DND-41 (cell line): Measurements from ENCODE around the gene APEH.

Source experiments
- ATAC-seq: fragments of 200-7000 bp; cut with Tn5 transposase; 3 replicates; pipeline ENCODE4 v1.9.1; 2021; ENCODE audit warnings: low read depth; ENCODE audit not compliant: insufficient read depth
- DNase-seq: peaks from one replicate; pipeline ENCODE4 v3.0.0-alpha.2; 2020
- H2AFZ ChIP-seq: 2 replicates; pipeline ENCODE4 v1.6.0; 2012; ENCODE audit warnings: low read depth, low read length
- H3K27ac ChIP-seq: 2 replicates; pipeline ENCODE4 v1.5.1; 2012; ENCODE audit warnings: low read length, inconsistent platforms
- H3K27me3 ChIP-seq: fragments of 200-600 bp; sonication (generic); 2 replicates; pipeline ENCODE4 v1.6.0; 2012; ENCODE audit warnings: low read length, mild to moderate bottlenecking, inconsistent platforms; ENCODE audit not compliant: insufficient read depth, poor library complexity
- H3K36me3 ChIP-seq: 2 replicates; pipeline ENCODE4 v1.5.1; 2012; ENCODE audit warnings: low read length, inconsistent platforms; ENCODE audit not compliant: insufficient read depth
- H3K4me1 ChIP-seq: 2 replicates; pipeline ENCODE4 v1.5.1; 2012; ENCODE audit warnings: mild to moderate bottlenecking, low read length; ENCODE audit not compliant: insufficient read depth
- H3K4me2 ChIP-seq: 2 replicates; pipeline ENCODE4 v1.6.0; 2012; ENCODE audit warnings: mild to moderate bottlenecking, moderate library complexity, low read length, inconsistent platforms; ENCODE audit not compliant: insufficient read depth
- H3K4me3 ChIP-seq, 2 experiments: fragments of 200-600 bp in 1 of 2; shearing (Covaris generic) in 1 of 2; 2 replicates each; pipeline ENCODE4 v1.5.1; 2012 to 2016; ENCODE audit warnings: inconsistent platforms in 2 of 2, low read length in 2 of 2, mild to moderate bottlenecking in 2 of 2, low read depth in 1 of 2, moderate library complexity in 1 of 2
- H3K79me2 ChIP-seq: 2 replicates; pipeline ENCODE4 v1.6.0; 2012; ENCODE audit warnings: low read length, inconsistent platforms; ENCODE audit not compliant: insufficient read depth
- H3K9ac ChIP-seq: 2 replicates; pipeline ENCODE4 v1.6.0; 2012; ENCODE audit warnings: low read depth, mild to moderate bottlenecking, inconsistent platforms, low read length, moderate library complexity
- H3K9me3 ChIP-seq: 2 replicates; pipeline ENCODE4 v1.5.1; 2012; ENCODE audit warnings: low read length, moderate library complexity, mild to moderate bottlenecking, inconsistent platforms; ENCODE audit not compliant: insufficient read depth, severe bottlenecking
- H4K20me1 ChIP-seq: 2 replicates; pipeline ENCODE4 v1.6.0; 2012; ENCODE audit warnings: low read length; ENCODE audit not compliant: insufficient read depth
- EZH2 ChIP-seq: IDR thresholded peaks from 3 replicates; pipeline ENCODE4 v1.6.1; 2012; ENCODE audit warnings: borderline replicate concordance, low read depth, mild to moderate bottlenecking, moderate library complexity, low read length, inconsistent platforms; ENCODE audit not compliant: severe bottlenecking
- TF ChIP-seq, protein P1 (sequence below): IDR thresholded peaks from 2 replicates; pipeline ENCODE4 v1.5.1; 2012; ENCODE audit warnings: borderline replicate concordance, low read length, moderate library complexity, mild to moderate bottlenecking; ENCODE audit not compliant: poor library complexity, severe bottlenecking; ENCODE audit errors: extremely low read depth

The APEH gene

DNA sequence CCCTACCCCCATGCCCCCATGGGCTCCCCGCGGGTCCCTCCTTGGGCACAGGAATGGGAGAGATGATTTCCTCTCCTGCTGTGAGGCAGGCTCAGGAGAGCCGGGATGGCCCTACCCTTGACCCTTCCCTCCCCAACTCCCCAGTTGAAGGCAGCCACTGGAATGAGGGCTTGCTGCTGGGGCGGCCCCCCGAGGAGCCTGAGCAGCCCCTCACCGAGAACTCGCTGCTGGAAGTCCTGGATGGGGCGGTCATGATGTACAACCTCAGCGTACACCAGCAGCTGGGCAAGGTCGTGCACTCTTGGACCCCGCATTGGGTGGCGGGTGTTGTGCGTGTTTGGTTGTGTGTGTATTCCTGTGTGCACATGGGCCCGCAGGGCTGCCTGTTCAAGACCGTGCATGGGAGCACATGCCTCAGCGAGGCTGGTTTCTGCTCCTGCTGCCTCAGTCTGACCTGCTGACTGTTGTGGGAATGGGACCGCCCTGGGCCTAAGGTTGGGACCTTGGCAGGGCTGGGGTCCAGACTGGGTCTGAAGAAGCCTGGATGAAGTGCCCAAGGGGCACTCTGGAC lies 31.3 kb downstream of the APEH start:
- no peak overlapping the region for H3K4me3 ChIP-seq
- H3K4me2 ChIP-seq, result no peak overlapping the region
- no peak for ATAC-seq
- DNase-seq, result no peak
- no peaks in the 10 kb centered on the region for H3K79me2 ChIP-seq
- no peaks in the 10 kb centered on the region for H3K9me3 ChIP-seq
- peaks cover 4% of the 10 kb centered on the region; the same call in 1 of the 2 replicates for H4K20me1 ChIP-seq
- peaks cover 55% of the 10 kb centered on the region for H3K36me3 ChIP-seq
- no peak overlapping the region for H2AFZ ChIP-seq
- H3K27me3 ChIP-seq, result no peaks in the 10 kb centered on the region
- TF ChIP-seq, protein P1, sequence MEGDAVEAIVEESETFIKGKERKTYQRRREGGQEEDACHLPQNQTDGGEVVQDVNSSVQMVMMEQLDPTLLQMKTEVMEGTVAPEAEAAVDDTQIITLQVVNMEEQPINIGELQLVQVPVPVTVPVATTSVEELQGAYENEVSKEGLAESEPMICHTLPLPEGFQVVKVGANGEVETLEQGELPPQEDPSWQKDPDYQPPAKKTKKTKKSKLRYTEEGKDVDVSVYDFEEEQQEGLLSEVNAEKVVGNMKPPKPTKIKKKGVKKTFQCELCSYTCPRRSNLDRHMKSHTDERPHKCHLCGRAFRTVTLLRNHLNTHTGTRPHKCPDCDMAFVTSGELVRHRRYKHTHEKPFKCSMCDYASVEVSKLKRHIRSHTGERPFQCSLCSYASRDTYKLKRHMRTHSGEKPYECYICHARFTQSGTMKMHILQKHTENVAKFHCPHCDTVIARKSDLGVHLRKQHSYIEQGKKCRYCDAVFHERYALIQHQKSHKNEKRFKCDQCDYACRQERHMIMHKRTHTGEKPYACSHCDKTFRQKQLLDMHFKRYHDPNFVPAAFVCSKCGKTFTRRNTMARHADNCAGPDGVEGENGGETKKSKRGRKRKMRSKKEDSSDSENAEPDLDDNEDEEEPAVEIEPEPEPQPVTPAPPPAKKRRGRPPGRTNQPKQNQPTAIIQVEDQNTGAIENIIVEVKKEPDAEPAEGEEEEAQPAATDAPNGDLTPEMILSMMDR, result no peak
- no peak overlapping the region for H3K9ac ChIP-seq
- H3K27ac ChIP-seq, result no peak overlapping the region
- H3K4me1 ChIP-seq, result no peaks in the 10 kb centered on the region

DNA sequence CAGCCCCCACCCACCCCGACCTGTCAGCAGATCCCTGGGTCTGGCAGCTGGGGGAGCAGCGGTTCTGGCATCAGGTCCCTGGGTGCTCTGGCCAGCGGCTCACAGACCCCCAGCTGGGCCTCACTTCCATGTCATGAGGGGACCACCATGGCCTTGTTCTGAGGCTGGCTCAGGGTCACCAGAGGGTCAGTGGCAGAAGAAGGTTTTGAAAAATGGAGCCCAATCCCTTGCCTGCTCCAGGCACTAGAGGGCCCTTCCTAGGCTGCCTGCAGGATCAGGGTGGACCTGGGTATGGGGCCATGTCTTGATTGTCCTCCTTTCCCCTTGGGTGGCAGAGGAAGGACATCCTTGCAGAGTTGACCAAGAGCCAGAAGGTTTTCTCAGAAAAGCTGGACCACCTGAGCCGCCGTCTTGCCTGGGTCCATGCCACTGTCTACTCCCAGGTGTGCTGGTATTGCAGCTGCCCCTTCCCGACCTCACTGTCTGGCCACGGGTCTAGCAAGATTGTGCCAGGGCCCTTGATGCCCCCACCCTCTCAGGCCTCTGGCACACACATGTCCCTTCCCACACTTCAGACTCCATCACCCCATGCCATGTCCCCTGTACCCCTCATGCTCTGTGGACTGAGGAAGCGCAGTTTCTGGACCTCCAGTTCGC lies 32.4 kb downstream of the APEH start:
- H3K36me3 ChIP-seq, result peaks cover 44% of the 10 kb centered on the region
- H3K9me3 ChIP-seq, result no peaks in the 10 kb centered on the region
- no peak overlapping the region for H3K27ac ChIP-seq

GRCh38 chr3:49707113-49707480 lies 32.9 kb downstream of the APEH start:
- Histone ChIP-seq H4K20me1 (peaks cover 4% of the 10 kb centered on the region; the same call in 1 of the 2 replicates), H3K9me3 (no peaks in the 10 kb centered on the region), H3K4me1 (no peaks in the 10 kb centered on the region), H3K9ac (no peak overlapping the region), H3K4me3 (no peak overlapping the region), H3K27ac (no peak overlapping the region), H3K27me3 (no peaks in the 10 kb centered on the region), H2AFZ (no peak overlapping the region), H3K4me2 (no peak overlapping the region), H3K79me2 (no peaks in the 10 kb centered on the region), H3K36me3 (peaks cover 39% of the 10 kb centered on the region)
- TF ChIP-seq EZH2, result no peak
- TF ChIP-seq, protein P1, result no peak
- ATAC-seq (no peak), DNase-seq (no peak)

More for the DNA sequence above, 32.4 kb downstream of the APEH start:
- no peaks in the 10 kb centered on the region for H3K4me1 ChIP-seq
- TF ChIP-seq, protein P1, result no peak
- no peak for TF ChIP-seq EZH2
- no peaks in the 10 kb centered on the region for H3K27me3 ChIP-seq
- DNase-seq, result no peak
- no peak for ATAC-seq
- H2AFZ ChIP-seq, result no peak overlapping the region
- peaks cover 4% of the 10 kb centered on the region; the same call in 1 of the 2 replicates for H4K20me1 ChIP-seq
- no peak overlapping the region for H3K4me2 ChIP-seq
- no peaks in the 10 kb centered on the region for H3K79me2 ChIP-seq
- H3K9ac ChIP-seq, result no peak overlapping the region
- no peak overlapping the region for H3K4me3 ChIP-seq
